HG02642 (cell line): Measurements from ENCODE around the gene BORCS5.
"Not testable (repeated sequence)": the region's sequence is repeated elsewhere in the genome, so short reads cannot be mapped to it uniquely, and the experiment has no call there.

Source experiments
- ATAC-seq: cut with Tn5 transposase; IDR thresholded peaks from one replicate; pipeline ENCODE4 v1.9.1; 2021; ENCODE audit warnings: mild to moderate bottlenecking; ENCODE audit not compliant: unreplicated experiment, poor library complexity

Gene BORCS5

DNA sequence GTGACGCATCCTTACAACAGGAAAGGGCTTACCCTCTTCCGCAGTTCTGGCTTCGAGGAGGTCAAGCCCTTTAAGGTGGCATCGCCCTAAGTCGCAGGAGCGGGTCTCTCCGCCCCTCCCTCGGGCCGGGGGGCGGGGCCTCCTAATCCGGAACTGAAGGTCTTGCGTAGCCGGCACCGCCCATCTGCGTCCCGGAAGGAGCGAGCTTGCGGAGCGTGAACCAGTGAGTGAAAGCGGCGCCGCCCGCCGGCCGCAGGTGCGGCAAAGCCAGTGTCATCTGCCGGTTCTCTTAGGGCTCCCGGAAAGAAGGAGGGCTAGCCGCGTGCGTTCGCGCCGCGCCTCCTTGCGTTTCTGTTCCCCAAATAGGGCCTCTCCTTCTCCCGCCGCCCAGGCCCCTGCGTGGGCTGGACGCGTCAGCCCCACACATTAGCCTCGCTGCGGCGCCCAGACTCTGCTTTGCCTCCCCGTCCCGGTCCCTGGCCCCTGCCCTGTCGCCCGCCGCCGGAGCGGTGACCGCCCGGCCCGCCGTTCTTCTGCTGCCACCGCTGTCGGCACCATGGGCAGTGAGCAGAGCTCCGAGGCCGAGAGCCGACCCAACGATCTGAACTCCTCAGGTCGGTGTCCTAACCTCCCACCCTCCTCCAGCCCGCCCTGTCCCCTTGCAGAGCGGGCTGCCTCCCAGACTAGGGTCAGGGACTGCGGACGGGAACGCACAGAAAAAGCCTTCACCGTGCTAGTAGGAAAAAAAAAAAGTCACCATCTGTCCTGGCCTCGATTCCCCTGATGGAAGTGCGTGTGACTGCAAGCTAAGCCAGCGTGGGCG, at the start of gene BORCS5:
TSS of gene BORCS5 (plus strand) at position 183 of the 823 bp plus-strand sequence. CDS start at position 557, 374 bp downstream.
- peak; percentile 92 for ATAC-seq

GRCh38 chr12:12310695-12311094, 46.2 kb upstream of the BORCS5 start:
- not testable (repeated sequence) for ATAC-seq

GRCh38 chr12:12315838-12316237, 41.0 kb upstream of the BORCS5 start:
- no peak for ATAC-seq

DNA sequence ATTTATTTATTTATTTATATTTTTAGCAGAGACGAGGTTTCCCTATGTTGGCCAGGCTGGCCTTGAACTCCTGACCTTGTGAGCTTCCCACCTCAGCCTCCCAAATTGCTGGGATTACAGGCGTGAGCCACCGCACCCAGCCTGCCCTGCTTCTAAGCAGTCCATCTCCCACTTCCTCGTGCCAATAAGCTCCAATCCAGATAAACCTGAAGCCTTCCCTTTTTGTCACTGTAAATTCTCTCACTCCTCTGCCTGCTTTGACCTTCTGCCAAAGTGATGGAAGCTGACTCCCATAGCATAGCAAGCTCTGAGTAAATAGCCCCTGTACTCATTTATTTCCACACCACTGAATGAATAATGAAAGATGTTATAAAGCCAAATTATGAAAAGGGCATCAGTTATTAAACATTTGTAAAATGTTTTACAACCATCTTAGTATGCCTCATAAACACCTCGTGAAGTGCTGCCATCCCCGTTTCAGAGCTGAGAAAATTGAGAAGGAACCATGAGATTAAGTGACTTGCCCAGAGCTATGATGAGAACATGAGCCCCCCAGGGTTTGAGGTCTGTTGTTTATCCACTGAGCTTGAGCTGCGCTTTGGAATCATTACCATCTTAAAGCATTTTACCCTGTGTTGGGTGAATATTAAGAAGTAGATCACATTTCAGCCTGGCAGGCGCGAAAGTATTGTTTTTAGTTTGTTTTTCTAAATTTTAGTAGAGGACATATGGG, 37.3 kb upstream of the BORCS5 start:
- no peak for ATAC-seq

DNA sequence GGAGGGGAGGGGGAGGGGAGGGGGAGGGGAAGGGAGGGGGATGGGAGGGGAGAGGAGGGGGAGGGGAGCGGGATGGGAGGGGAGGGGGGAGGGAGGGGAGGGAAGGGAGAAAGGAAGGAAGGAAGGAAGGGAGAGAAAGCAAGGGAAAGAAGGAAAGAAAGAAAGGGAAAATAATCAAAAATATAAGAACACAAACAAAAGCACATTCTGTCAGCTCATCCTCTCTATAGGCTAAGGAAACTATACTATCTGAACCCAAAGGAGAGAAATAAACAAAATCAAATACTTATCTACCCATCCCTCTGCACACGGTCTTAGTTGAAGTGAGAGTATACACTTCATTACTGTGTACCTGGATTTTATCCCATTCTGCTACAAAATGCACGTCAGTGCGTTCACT, 33.8 kb upstream of the BORCS5 start:
- no peak for ATAC-seq

GRCh38 chr12:12323591-12323990, 33.3 kb upstream of the BORCS5 start:
- ATAC-seq = no peak

DNA sequence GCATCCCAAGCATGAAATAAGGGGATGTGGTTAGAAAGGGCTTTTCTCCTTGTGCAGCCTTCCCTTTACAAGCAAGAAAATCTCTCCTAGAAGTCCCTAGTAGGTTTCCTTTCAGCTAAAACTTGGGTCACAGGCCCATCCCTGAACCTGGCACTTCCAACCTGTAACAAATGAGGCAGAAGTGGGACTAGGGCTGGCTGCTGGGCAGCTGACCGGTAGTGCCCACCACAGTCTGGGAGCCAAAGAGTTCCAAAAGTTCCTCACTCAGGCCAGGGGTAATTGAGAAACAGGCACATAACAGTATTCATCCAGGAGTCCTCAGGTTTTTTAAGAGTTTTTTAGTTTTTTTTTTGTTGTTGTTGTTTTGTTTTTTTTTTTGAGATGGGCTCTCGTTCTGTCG, 30.6 kb upstream of the BORCS5 start:
- no peak for ATAC-seq

- no peak for ATAC-seq
These were observed 29.1 kb upstream of the BORCS5 start for GRCh38 chr12:12327802-12328201.

DNA sequence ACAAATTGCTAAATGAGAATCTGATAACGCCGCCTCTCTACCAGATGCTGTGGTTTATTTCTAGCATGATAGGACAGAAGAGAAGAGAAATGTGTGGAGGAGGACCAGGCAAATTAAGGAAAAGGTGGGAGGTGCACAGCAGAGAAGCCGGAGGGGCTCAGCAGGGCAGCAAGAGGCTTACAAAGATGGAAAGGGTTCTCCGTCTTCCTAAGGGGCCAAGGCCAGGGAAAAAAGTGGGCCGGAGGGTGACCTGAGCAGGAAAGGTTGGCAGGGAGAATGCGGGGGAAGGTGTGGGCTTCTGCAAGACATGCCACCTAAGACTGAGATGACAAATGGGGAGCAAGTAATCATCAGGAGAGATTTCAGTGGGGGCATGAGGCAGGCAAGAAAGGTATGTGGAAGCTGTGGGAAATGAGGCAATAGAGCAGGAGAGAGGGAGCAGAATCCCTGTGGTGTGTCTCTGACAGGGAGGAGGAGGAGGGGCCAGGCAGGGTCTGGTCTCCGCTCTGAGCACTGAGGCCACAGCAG, 25.6 kb upstream of the BORCS5 start:
- ATAC-seq = no peak

- no peak for ATAC-seq
These were observed 25.0 kb upstream of the BORCS5 start for GRCh38 chr12:12331896-12332295.

DNA sequence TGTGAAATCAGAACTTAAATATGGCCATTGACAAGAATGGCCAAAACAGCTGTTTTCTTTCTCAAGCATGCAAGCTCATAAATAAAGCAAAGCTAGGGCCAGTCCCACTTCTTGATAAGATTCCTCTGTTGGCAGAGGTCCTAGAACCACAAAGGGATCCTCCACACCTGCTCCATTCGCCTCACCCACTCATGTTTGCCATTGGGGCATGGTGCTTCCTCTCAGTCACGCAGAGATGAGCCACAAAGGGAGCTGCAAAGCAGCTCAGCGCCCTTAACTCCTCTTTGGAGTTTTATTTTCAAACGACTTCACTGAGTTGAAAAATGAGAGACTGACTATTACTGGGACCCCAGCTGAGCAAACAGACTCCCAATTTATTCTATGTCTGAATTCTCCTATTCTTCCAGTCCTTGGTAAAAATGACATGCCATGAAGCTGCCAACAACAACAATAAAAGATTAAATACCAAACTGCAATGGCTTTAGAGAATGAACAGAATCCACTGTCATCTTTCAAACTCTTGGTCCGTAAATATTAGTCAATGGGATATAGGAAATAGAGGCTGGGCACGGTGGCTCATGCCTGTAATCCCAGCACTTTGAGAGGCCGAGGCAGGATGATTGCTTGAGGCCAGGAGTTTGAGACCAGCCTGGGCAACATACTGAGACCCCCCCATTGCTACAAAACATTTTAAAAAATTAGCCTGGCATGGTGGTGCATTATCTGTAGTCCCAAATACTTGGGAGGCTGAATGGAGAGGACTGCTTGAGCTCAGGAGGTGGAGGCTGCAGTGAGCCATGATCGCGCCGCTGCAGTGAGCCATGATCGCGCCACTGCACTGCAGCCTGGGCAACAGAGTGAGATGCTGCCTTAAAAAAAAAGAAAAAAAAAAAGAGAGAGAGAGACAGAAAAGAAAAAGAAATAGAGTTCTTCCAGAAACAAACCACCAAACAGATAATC, 23.2 kb upstream of the BORCS5 start:
- ATAC-seq = no peak

- peak; percentile 63 for ATAC-seq
These were observed 22.4 kb upstream of the BORCS5 start for GRCh38 chr12:12334367-12335040.

DNA sequence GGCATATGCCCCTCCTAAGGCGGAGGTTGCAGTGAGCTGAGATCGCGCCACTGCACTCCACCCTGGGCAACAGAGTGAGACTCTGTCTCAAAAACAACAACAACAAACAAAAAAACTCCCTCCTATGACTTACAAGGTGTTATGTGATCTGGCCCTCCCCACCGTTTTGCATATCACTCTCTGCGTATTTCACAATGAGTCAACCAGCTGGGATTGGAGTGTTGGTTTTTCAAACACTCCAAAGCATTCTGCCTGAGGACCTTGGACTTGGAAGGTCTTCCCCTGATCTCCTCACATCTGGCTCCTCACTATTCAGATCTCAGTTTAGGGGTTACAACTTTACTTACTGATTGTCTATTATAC, 20.8 kb upstream of the BORCS5 start:
- no peak for ATAC-seq

DNA sequence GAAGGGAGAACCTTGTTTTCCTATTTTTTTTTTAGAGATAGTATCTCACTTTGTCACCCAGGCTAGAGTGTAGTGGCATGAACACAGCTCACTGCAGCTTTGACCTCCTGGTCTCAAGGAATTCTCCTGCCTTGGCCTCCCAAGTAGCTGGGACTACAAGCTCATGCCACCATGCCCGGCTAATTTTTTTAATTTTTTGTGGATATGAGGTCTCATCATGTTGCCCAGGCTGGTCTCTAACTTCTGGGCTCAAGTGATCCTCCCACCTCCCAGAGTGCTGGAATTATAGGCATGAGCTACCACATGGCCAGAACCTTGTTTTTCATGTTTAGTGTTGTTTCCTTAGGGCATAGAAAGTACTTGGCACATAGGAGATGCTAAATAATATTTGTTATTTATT, 20.4 kb upstream of the BORCS5 start:
- ATAC-seq = no peak

DNA sequence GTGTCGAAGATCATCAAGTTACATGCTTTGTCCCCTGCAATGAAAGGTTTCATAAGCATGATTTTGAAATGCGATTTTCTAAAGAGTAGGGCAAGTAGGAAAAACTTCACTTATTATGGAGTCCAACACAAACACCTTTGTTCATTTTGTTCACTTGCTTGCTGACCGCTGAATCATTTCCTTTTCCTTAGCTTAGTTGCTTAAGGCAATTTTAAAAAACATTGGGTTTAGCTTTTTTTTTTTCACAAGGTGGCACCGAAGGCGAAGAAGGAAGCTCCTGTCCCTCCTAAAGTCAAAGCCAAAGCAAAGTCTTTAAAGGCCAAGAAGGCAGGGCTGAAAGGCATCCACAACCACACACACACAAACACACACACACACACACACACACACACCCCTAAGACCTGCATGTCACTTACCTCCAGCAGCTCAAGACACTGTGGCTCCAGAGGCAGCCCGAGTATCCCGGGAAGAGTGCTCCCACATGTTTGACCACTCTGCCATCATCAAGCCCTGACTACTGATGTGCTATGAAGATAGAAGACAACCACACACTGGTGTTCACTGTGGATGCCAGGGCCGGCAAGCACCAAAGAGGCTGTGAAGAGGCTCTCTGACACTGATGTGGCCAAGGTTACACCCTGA, 18.2 kb upstream of the BORCS5 start:
- ATAC-seq = no peak

DNA sequence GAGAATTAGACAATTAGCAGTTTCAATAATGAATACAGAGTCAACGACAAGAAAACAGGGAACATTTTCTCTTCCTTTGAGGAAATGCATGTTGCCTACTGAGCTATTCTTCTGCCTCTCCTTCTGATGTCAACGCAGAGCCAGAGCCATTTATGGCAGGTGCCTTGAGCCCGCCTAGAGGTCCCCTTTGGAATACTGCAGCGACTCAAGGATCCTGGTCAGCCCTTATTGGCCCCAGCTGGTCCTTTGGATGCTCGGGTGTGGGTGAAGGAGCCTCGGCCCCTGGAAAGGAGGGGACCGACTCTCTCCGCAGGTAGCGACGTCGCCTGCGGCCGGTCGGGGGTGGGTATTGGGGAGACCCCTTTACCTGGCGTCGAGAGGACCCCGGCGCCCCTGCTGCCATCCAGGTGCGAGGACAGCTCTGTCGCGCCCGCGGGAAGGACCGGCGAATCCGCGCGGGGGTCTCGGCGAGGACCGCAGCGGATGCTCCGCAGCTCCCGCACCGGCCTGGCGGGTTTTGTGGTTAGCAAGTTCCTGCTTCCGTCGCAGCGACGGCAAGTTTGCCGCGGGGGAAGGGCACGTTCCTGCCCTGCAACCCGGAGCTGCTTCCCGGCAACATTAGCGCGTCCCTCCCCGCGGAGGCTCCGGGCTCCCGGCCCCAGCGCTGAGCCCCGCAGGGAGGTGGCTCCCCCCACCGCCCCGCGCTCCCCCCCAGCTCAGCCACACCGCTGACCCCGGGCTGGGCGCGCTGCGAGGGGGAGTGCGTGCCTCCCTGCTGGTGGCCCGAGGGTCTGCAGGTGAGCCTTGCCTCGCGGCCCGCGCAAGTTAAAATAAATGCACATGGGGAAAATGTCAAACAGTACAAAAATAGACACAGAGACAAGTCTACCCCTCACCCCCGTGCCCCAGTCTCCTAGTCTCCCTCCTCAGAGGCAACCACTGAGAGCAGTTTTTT, 6.9 kb upstream of the BORCS5 start, which contains the start of gene MANSC1:
TSS of gene MANSC1 (minus strand) at position 532 of the 955 bp plus-strand sequence. CDS start 6,928 bp downstream, outside the sequence.
- peak; percentile 60 for ATAC-seq

- ATAC-seq = no peak
These were observed 5.9 kb upstream of the BORCS5 start for GRCh38 chr12:12350868-12351463.
